Measurements from ENCODE around the gene CELF3.
"Not testable (repeated sequence)": the region's sequence is repeated elsewhere in the genome, so short reads cannot be mapped to it uniquely, and the experiment has no call there.

Gene CELF3

GRCh38 chr1:151686561-151686960 is 30.0 kb downstream of the CELF3 start:
- H3K4me2 ChIP-seq (ENCODE audit: low read length): no peak overlapping the region
- no peaks in the 10 kb centered on the region for H3K27me3 ChIP-seq (ENCODE audit: low read depth, low read length)
- TF ChIP-seq CTCF (IDR thresholded peaks at IDR 0.05; ENCODE audit: low read depth, low read length): no peak
- no peak for TF ChIP-seq EZH2phosphoT487 (IDR thresholded peaks at IDR 0.05; ENCODE audit: low read depth)
- no peaks in the 10 kb centered on the region for H3K9me3 ChIP-seq (ENCODE audit: insufficient read depth, low read length)
- H3K4me3 ChIP-seq (ENCODE audit: low read length): no peak overlapping the region
- H3K4me1 ChIP-seq (ENCODE audit: low read length): peaks cover 7% of the 10 kb centered on the region
- no peak overlapping the region for H3K9ac ChIP-seq (ENCODE audit: low read length)
- no peaks in the 10 kb centered on the region for H4K20me1 ChIP-seq (ENCODE audit: insufficient read depth, low read length)
- H3K36me3 ChIP-seq (replicated peaks; ENCODE audit: low read depth, low read length): peaks cover 3% of the 10 kb centered on the region
- H3K79me2 ChIP-seq (ENCODE audit: low read length): no peaks in the 10 kb centered on the region
- H3K27ac ChIP-seq (ENCODE audit: low read length): no peak overlapping the region
- H2AFZ ChIP-seq (ENCODE audit: low read depth, low read length): no peak overlapping the region

GRCh38 chr1:151684128-151684527 is 32.5 kb downstream of the CELF3 start:
- no peak overlapping the region for H3K4me3 ChIP-seq (ENCODE audit: low read length)
- peaks cover 23% of the 10 kb centered on the region for H3K4me1 ChIP-seq (ENCODE audit: low read length)
- no peaks in the 10 kb centered on the region for H3K9me3 ChIP-seq (ENCODE audit: insufficient read depth, low read length)
- no peak overlapping the region for H3K9ac ChIP-seq (ENCODE audit: low read length)
- H2AFZ ChIP-seq (ENCODE audit: low read depth, low read length): no peak overlapping the region
- no peak overlapping the region for H3K4me2 ChIP-seq (ENCODE audit: low read length)
- H3K27ac ChIP-seq (ENCODE audit: low read length): no peak overlapping the region
- H4K20me1 ChIP-seq (ENCODE audit: insufficient read depth, low read length): no peaks in the 10 kb centered on the region
- no peaks in the 10 kb centered on the region for H3K79me2 ChIP-seq (ENCODE audit: low read length)
- TF ChIP-seq EZH2phosphoT487 (IDR thresholded peaks at IDR 0.05; ENCODE audit: low read depth) (no peak), CTCF (IDR thresholded peaks at IDR 0.05; ENCODE audit: low read depth, low read length) (no peak)
- H3K27me3 ChIP-seq (ENCODE audit: low read depth, low read length): no peaks in the 10 kb centered on the region
- peaks cover 3% of the 10 kb centered on the region for H3K36me3 ChIP-seq (replicated peaks; ENCODE audit: low read depth, low read length)

GRCh38 chr1:151682901-151683300 is 33.7 kb downstream of the CELF3 start:
- H3K9ac ChIP-seq (ENCODE audit: low read length); H2AFZ ChIP-seq (ENCODE audit: low read depth, low read length); H3K79me2 ChIP-seq (ENCODE audit: low read length); H3K27me3 ChIP-seq (ENCODE audit: low read depth, low read length); H3K36me3 ChIP-seq (replicated peaks; ENCODE audit: low read depth, low read length); H3K4me2 ChIP-seq (ENCODE audit: low read length); H3K27ac ChIP-seq (ENCODE audit: low read length); H3K9me3 ChIP-seq (ENCODE audit: insufficient read depth, low read length); H3K4me3 ChIP-seq (ENCODE audit: low read length); H4K20me1 ChIP-seq (ENCODE audit: insufficient read depth, low read length): not testable (repeated sequence)
- H3K4me1 ChIP-seq (ENCODE audit: low read length): peaks cover 23% of the 10 kb centered on the region

DNA sequence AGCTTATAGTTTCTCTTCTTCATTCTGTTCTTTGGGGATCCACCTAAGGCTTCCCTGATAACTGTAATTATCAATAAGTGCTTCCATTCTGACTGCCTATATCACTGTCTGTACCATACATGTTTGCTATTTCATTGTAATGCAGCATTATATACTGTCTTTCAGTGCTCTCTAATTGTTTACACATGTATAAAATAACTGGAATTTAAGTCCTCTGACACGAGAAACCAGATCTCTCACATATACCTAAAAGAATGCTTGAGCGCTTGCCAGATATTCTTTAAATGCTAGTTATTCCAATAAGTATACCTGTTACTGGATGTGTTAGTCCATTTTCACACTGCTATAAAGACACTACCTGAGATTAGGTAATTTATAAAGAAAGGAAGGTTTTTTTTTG is 34.7 kb downstream of the CELF3 start:
- H3K27ac ChIP-seq (ENCODE audit: low read length): no peak overlapping the region
- H3K4me3 ChIP-seq (ENCODE audit: low read length): no peak overlapping the region
- no peaks in the 10 kb centered on the region for H3K27me3 ChIP-seq (ENCODE audit: low read depth, low read length)
- H3K9ac ChIP-seq (ENCODE audit: low read length): no peak overlapping the region
- H3K4me2 ChIP-seq (ENCODE audit: low read length): peak overlapping the region; percentile 46
- no peak for TF ChIP-seq CTCF (IDR thresholded peaks at IDR 0.05; ENCODE audit: low read depth, low read length)
- TF ChIP-seq EZH2phosphoT487 (IDR thresholded peaks at IDR 0.05; ENCODE audit: low read depth): no peak
- H4K20me1 ChIP-seq (ENCODE audit: insufficient read depth, low read length): no peaks in the 10 kb centered on the region
- no peaks in the 10 kb centered on the region for H3K9me3 ChIP-seq (ENCODE audit: insufficient read depth, low read length)
- H2AFZ ChIP-seq (ENCODE audit: low read depth, low read length): no peak overlapping the region
- H3K4me1 ChIP-seq (ENCODE audit: low read length): peaks cover 23% of the 10 kb centered on the region
- H3K36me3 ChIP-seq (replicated peaks; ENCODE audit: low read depth, low read length): peaks cover 2% of the 10 kb centered on the region
- H3K79me2 ChIP-seq (ENCODE audit: low read length): no peaks in the 10 kb centered on the region

GRCh38 chr1:151680826-151681225 is 35.8 kb downstream of the CELF3 start:
- peaks cover 23% of the 10 kb centered on the region for H3K4me1 ChIP-seq (ENCODE audit: low read length)
- H3K4me2 ChIP-seq (ENCODE audit: low read length): peak overlapping the region; percentile 55

More at GRCh38 chr1:151680826-151681225, 35.8 kb downstream of the CELF3 start:
- Histone ChIP-seq H3K36me3 (replicated peaks; ENCODE audit: low read depth, low read length) (no peaks in the 10 kb centered on the region), H3K9me3 (ENCODE audit: insufficient read depth, low read length) (no peaks in the 10 kb centered on the region), H3K9ac (ENCODE audit: low read length) (no peak overlapping the region), H4K20me1 (ENCODE audit: insufficient read depth, low read length) (no peaks in the 10 kb centered on the region), H3K27me3 (ENCODE audit: low read depth, low read length) (no peaks in the 10 kb centered on the region), H3K4me3 (ENCODE audit: low read length) (peak overlapping the region; percentile 3; the same call in 1 of the 2 replicates), H3K79me2 (ENCODE audit: low read length) (no peaks in the 10 kb centered on the region), H3K27ac (ENCODE audit: low read length) (peak overlapping the region; percentile 43; the same call in 1 of the 2 replicates), H2AFZ (ENCODE audit: low read depth, low read length) (no peak overlapping the region)
- TF ChIP-seq CTCF (IDR thresholded peaks at IDR 0.05; ENCODE audit: low read depth, low read length) (no peak), EZH2phosphoT487 (IDR thresholded peaks at IDR 0.05; ENCODE audit: low read depth) (no peak)

All from OCI-LY3 (cell line).